Esophagus squamous epithelium (tissue), 4 donors: Measurements from ENCODE around the gene RHD.
"Not testable (repeated sequence)": the region's sequence is repeated elsewhere in the genome, so short reads cannot be mapped to it uniquely, and the experiment has no call there.

Experiments used
- POLR2A ChIP-seq, 4 donors: fragments of 450-650 bp; IDR thresholded peaks; one replicate each; pipeline ENCODE4 v1.6.1; 2017; ENCODE audit warnings: antibody characterized with exemption in 4 of 4, mild to moderate bottlenecking in 4 of 4, moderate library complexity in 3 of 4
- TF ChIP-seq, protein P1 (sequence below), 6 experiments: fragments of 450-650 bp in 4 of 6; fragments of 200-600 bp in 2 of 6; sonication (generic) in 2 of 6; IDR thresholded peaks; one replicate each; pipeline ENCODE4 v1.5.1; 2016 to 2019; ENCODE audit warnings: antibody characterized with exemption in 6 of 6, mild to moderate bottlenecking in 4 of 6, moderate library complexity in 4 of 6

DNA sequence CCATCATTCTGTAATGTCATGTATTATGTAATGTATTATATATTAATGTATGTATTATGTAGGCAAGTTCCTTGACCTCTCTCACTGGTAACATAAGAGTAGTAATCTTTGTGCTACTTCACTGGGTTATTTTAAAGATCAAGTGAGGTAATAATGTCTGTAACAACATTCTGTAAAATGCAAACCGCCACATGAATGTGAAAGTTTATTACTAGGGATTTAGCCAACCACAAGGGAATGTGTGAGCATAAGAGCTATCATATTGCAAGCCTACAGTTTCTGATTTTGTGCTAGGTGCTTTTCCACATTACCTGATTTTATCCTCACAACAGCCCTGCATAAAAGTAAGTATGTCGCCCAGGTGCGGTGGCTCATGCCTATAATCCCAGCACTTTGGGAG is 52.1 kb downstream of the RHD start:
- TF ChIP-seq, protein P1, sequence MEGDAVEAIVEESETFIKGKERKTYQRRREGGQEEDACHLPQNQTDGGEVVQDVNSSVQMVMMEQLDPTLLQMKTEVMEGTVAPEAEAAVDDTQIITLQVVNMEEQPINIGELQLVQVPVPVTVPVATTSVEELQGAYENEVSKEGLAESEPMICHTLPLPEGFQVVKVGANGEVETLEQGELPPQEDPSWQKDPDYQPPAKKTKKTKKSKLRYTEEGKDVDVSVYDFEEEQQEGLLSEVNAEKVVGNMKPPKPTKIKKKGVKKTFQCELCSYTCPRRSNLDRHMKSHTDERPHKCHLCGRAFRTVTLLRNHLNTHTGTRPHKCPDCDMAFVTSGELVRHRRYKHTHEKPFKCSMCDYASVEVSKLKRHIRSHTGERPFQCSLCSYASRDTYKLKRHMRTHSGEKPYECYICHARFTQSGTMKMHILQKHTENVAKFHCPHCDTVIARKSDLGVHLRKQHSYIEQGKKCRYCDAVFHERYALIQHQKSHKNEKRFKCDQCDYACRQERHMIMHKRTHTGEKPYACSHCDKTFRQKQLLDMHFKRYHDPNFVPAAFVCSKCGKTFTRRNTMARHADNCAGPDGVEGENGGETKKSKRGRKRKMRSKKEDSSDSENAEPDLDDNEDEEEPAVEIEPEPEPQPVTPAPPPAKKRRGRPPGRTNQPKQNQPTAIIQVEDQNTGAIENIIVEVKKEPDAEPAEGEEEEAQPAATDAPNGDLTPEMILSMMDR (IDR thresholded peaks at IDR 0.05): not testable (repeated sequence)
- not testable (repeated sequence) for TF ChIP-seq POLR2A (IDR thresholded peaks at IDR 0.05)
